ENCODE results near the gene SMPD3.

Gene SMPD3

GRCh38 chr16:68319185-68319908, 129.0 kb downstream of the SMPD3 start:
- no peak for DNase-seq

- no peak for DNase-seq
Observed at GRCh38 chr16:68313116-68313515, 135.2 kb downstream of the SMPD3 start.

GRCh38 chr16:68310774-68311511, 137.4 kb downstream of the SMPD3 start, which contains the start of the genes PRMT7 and SLC7A6OS:
Gene PRMT7 (plus strand): TSS chr16:68311019. CDS start chr16:68315980, 4,961 bp downstream.
Gene SLC7A6OS (minus strand): TSS chr16:68310946. CDS start chr16:68310926, 20 bp downstream.
- peak; percentile 91 for DNase-seq

DNA sequence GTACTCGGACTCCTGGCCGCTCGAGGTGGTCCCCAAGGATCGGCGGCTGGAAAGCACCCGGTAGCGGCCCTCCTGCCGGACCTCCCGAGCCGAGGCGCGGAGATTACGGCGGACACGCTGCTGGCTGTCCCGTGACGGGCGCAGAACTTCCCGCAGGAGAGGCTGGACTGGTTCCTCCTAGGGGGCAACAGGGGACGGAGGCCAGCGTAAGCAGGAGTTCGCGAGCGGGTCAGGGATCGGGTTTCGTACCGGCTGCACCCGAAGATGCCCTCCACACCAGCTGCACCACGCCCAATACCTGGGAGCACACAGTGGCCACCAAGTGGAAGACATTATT, 137.9 kb downstream of the SMPD3 start:
- DNase-seq: no peak

DNA sequence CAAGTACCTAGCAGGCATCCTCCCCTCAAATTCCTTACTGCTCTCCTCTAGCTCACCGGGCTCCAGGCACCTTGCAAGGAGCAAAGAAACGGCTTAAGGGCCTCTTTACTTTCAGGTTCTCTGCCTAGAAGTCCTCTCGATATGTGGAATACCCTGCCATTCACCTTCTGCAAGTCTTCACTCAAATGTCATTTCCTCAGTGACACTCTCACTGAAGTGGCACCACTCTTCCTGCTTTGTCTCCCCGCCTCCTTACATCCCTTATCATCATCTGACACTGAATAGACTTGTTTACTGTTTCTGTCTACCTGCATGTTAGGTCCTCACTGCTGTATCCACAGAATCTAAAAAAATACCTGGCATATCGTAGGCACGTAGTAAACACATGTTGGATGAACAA, 138.5 kb downstream of the SMPD3 start:
- DNase-seq: no peak

Measured in NCI-H2107 (cell line).